ENCODE data around the gene CMSS1. TPM values are rescaled to one million over a fixed set of nuclear protein-coding genes. Genes with fewer than 3 reads are reported as not detected.

CMSS1 gene
- total and polyA plus RNA-seq, 2 of the 13 experiments (the other 11 are each of a cell fraction or from before 2014, with no cell fraction given), result 6.4 to 48.7 TPM

DNA sequence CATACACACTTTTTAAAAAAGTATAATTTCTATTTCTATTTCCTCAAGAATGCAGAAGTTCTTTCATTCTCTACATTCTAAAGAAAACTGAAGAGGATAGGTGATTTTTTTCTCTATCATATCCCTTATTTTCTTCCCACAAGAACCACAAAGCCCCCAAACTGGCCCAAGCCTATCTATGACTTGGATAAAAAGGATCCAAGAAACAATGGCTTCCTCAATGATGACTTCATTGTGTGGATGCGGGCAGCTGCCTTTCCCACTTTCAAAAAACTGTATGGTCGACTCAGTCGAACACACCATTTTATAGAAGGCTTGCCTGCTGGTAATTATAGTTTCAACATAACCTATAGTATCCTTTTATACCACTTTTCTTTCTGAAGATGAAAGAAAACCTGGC is 390.2 kb downstream of the CMSS1 start:
- ATAC-seq (no peak), DNase-seq (ENCODE audit: low spot score) (no peak), FAIRE-seq (no peak)
- Histone ChIP-seq H3K9me3 (ENCODE audit: low read length) (no peaks in the 10 kb centered on the region), H2AFZ (ENCODE audit: low read length) (no peak overlapping the region), H3K27ac (ENCODE audit: extremely low read length, insufficient read depth, low read length) (no peak overlapping the region), H4K20me1 (ENCODE audit: insufficient read depth, low read length) (no peaks in the 10 kb centered on the region), H3K27me3 (ENCODE audit: control insufficient read depth in 1 of 2, insufficient read depth in 2 of 2, low read length in 2 of 2) (no peaks in the 10 kb centered on the region), H3K36me3 (replicated peaks in 1 of 2; ENCODE audit: control insufficient read depth in 1 of 2, insufficient read depth in 2 of 2, low read length in 2 of 2) (no peaks in the 10 kb centered on the region), H3K4me3 (replicated peaks in 1 of 3; ENCODE audit: insufficient read depth in 1 of 3, low read depth in 2 of 3, low read length in 3 of 3) (no peak overlapping the region), H3K4me2 (ENCODE audit: low read depth, low read length) (no peak overlapping the region), H3K4me1 (ENCODE audit: insufficient read depth, low read length) (peaks cover 15% of the 10 kb centered on the region), H3K9ac (ENCODE audit: insufficient read depth, low read depth, low read length) (no peak overlapping the region), H3K79me2 (ENCODE audit: insufficient read depth, low read length) (no peaks in the 10 kb centered on the region)
- in situ Hi-C loops (cut with HindIII; ENCODE audit: extremely low pct_ligation_motif_present, low pct_unique_long_range_greater_than_20kb) (no loop called here), intact Hi-C loops (cut with micrococcal nuclease; ENCODE audit: unreplicated experiment) (no loop called here)
- TF ChIP-seq ZNF44 (CRISPR knock-in tag; IDR thresholded peaks at IDR 0.05) (no peak), ZNF891 (CRISPR knock-in tag; IDR thresholded peaks at IDR 0.05) (no peak), SKI (IDR thresholded peaks at IDR 0.05; ENCODE audit: partially characterized antibody) (no peak), ARNT2 (CRISPR knock-in tag; IDR thresholded peaks at IDR 0.05; ENCODE audit: low read depth) (no peak), EZH2 (conservative IDR thresholded peaks at IDR 0.05; ENCODE audit: low read depth, low read length) (no peak), ZNF776 (CRISPR knock-in tag; IDR thresholded peaks at IDR 0.05) (no peak), STAT5B (CRISPR knock-in tag; IDR thresholded peaks at IDR 0.05) (no peak)
- TF ChIP-seq, protein P1, sequence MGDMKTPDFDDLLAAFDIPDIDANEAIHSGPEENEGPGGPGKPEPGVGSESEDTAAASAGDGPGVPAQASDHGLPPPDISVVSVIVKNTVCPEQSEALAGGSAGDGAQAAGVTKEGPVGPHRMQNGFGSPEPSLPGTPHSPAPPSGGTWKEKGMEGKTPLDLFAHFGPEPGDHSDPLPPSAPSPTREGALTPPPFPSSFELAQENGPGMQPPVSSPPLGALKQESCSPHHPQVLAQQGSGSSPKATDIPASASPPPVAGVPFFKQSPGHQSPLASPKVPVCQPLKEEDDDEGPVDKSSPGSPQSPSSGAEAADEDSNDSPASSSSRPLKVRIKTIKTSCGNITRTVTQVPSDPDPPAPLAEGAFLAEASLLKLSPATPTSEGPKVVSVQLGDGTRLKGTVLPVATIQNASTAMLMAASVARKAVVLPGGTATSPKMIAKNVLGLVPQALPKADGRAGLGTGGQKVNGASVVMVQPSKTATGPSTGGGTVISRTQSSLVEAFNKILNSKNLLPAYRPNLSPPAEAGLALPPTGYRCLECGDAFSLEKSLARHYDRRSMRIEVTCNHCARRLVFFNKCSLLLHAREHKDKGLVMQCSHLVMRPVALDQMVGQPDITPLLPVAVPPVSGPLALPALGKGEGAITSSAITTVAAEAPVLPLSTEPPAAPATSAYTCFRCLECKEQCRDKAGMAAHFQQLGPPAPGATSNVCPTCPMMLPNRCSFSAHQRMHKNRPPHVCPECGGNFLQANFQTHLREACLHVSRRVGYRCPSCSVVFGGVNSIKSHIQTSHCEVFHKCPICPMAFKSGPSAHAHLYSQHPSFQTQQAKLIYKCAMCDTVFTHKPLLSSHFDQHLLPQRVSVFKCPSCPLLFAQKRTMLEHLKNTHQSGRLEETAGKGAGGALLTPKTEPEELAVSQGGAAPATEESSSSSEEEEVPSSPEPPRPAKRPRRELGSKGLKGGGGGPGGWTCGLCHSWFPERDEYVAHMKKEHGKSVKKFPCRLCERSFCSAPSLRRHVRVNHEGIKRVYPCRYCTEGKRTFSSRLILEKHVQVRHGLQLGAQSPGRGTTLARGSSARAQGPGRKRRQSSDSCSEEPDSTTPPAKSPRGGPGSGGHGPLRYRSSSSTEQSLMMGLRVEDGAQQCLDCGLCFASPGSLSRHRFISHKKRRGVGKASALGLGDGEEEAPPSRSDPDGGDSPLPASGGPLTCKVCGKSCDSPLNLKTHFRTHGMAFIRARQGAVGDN (CRISPR knock-in tag; IDR thresholded peaks at IDR 0.05), result no peak
- TF ChIP-seq, protein P2, sequence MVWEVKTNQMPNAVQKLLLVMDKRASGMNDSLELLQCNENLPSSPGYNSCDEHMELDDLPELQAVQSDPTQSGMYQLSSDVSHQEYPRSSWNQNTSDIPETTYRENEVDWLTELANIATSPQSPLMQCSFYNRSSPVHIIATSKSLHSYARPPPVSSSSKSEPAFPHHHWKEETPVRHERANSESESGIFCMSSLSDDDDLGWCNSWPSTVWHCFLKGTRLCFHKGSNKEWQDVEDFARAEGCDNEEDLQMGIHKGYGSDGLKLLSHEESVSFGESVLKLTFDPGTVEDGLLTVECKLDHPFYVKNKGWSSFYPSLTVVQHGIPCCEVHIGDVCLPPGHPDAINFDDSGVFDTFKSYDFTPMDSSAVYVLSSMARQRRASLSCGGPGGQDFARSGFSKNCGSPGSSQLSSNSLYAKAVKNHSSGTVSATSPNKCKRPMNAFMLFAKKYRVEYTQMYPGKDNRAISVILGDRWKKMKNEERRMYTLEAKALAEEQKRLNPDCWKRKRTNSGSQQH (CRISPR knock-in tag; IDR thresholded peaks at IDR 0.05; ENCODE audit: low read depth), result no peak
- WGBS (ENCODE audit: low lambda C conversion rate), result 89% methylated on average over 3 of the region's 3 CpGs
- no TSS peak for BruUV-seq (replicated peaks)
- POLR2A ChIA-PET, result no interaction called here
- CTCF ChIA-PET (ENCODE audit: low intra/inter-chr PET ratio, low total read pairs), result no interaction called here

Data from HepG2 (cell line).